ENCODE results near the gene PRCP.

Gene PRCP

DNA sequence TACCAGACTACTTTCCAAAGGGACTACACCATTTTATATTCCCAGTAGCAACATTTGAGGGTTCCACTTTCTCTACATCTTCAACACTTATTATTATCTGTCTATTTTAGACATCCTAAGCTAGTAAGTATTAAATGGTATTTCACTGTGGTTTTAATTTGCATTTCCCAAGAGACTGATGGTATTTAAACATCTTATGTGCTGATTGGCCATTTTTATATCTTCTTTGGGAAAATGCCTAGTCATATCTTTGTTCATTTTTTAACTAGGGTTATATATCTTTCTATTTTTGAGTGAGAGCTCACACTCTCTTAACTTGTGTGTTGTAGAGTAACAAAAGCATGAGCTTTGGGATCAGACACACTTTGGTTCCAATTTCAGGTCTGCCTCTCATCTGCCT, 73.7 kb downstream of the PRCP start:
- DNase-seq = no peak

DNA sequence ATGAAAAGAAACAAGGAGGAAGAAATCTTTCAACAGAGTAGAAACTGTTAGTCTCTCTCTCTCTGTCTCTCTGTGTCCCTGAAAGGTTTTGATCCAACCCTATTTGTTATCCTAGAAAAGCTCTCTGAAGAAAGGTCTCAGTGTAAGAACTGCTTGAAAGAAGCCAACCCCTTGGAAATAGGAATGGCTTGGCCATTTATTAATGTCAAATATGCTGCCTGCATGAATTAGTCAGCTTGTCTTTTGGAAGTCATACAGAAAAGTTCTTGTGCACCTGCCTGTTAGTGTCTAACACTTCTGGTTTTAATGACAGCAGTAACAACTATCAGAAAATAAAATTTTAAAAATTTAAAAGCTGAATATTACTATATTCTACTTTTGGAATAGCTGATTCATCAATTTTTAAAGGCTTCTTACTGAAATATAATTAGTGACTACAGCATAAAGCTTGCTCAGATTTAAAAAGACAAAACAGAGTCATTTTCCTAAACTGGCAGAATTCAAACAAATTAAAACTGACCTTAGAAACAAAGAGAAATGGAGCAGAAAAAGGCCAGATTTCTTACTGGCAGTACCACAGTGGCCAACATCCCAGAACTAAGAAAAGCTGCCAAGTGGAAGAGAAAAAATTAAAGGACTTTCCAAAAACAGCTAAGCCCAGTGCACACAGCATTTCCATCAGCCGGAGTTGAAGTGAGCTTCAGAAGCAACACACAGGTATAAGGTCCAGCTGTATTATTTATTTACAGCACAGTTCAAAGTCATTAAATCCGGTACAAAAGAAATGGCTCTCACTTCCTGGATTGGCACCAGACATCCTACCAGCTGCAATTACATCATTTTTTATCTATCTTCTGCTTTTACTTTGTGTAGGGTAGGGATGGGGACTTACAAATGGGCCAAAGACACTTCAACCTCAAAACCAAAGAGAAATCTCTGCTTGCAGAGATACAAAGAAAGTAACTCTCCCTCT, 76.3 kb downstream of the PRCP start:
- DNase-seq = no peak

DNA sequence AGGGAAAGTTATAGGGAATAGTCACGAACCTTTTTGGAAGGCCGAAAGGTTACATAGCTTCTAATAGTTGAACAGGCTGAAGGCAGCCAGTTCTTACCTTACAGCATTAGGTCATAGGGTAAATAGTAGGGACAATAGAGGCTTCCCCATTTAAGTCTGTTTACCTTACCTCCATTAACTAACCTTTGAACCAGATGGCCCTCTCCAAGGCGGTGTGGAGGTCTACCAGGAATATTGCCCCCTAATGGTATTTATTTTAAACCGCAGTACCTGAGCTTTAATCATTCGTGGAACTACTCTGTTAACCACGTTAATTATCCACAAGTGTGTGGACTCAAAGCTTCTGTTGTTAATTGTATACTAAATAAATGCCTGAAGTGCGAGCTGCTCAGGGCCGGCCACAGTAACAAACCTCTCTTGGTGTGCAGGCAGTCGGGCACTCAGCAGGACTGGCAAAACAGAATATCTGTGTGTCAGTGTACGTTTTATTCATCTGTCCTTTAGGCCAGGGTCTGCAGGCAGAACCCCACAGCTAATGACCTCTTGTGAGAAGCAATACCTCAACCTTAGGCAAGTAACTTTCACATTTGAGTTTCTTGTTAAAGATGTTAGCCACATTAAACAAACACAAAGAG, 81.7 kb downstream of the PRCP start:
- no peak for DNase-seq

DNA sequence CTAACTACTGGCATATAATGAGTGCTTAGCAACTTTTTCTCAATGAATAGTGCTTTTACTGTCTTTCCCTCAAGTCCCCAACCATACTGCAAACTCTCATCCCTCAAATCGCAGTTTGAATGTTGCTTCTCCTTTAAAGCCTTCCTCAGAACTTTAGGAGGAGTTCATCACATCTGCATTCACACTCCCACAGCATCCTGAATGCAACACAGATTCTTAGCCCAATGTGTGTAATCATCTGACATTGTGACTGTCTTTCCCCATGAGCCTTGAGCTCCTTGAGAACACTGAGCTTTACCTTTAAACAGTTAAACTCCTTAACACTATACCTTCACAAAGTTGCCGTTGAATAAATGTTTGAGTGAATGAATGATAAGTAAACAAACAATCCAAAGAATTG, 84.8 kb downstream of the PRCP start:
- no peak for DNase-seq

DNA sequence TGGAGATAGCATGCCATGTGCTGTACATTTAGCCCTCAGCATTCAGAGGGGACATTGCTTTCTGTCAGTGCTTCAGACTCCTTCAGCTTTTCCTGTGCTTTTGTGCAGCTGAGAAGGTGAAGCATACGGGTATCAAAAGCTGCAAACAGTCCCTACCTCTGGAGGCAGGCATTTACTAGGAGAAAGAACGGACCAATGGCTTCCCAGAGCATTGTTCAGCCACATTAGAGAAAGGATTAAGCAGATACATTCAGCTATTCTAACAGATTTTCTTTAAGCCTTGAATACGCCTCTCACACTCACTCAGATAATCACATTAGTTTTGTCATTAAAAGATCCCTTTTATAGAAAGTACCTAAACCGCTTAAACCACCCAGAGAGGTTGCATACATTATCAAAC, 85.9 kb downstream of the PRCP start:
- DNase-seq = no peak

DNA sequence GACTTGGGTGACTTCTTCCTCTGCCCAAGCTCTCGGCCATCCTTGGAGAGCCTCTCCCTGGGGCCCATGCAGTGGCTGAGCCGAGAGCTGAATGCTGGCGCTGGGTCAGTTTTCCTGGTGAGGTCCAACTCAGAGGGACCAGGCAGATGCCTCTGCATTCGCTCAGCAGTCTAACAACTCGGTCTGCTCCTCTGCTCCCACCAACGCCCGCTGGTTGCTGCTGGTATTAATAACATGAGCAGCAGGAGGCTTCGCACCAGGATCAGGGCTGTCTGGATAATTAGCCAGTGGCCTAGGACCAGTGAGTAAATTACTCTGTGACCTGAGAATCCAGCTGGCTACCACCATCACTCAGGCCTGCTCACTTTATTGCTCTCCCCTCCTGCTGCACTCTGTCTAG, 88.9 kb downstream of the PRCP start:
- DNase-seq = no peak

DNA sequence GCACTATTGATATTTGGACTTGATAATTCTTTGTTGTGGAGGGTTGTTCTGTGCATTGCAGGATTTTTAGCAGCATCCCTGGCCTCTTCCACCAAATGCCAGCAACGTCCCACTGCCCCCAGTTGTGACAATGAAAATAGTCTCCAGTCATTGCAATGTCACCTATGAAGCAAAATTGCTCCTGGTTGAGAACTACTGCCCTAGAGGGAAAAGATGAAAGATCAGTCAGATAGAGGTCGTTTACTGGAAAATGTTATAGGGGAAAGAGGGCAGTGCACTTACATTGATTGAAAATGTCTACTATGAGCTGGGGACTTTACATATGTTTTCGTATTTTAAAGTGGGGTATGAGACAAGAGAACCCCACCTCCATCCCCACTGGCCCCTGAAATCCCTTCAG, 89.5 kb downstream of the PRCP start:
- no peak for DNase-seq

DNA sequence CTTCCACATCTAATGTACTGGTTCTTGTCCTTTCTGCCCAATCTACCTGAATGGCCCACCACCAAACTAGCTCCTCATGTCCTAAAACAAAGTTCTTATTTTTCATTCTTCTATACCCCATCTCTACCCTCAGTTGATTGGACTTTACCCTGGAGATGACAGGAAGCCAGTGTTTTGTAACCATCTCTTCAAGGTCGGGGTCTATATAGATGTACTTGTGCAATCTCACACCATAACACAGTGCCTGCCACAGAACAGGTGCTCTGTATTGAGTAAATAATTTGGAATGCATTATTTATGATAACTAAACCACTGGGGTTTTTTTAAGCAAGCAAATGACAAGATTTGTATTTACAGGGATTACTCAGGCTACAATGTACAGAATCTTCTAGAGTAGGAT, 89.9 kb downstream of the PRCP start:
- no peak for DNase-seq

DNA sequence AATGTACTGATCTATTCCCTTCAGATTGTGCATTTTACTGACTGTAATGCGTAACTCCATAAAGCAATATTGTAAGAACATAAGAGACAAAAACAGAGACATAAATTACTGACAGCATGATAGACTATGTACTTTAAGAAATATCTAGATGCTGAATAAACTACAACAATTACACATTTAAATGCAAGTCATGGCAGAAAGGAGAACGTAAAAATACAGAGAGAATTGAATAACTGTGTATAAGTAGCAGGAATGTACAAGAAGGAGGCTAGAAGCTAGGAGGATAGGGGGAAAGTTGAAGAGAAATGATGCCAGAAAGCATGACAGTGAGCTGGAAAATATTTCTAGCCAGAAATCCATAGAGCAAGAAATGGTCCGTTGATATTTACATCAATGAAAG, 92.6 kb downstream of the PRCP start:
- DNase-seq = no peak

DNA sequence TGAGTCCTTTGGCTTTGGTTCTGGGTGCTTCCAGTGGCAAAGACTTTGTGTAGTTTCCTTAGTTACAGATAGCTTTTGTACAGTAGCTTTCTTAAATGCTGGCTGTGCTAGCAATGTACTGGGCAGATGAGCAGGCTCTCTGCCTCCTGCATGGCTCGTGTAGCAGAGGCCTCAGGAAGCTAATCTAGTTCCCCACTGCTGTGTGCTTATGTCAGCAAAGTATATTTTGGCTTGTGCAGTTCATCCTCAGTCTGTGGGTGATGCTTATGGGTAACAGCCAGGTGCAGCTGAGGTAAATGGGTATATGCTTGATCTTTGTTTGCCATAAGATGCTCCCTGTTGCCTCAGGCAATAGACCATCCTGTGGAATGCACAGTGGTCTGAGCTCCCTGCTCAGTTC, 97.5 kb downstream of the PRCP start:
- no peak for DNase-seq

DNA sequence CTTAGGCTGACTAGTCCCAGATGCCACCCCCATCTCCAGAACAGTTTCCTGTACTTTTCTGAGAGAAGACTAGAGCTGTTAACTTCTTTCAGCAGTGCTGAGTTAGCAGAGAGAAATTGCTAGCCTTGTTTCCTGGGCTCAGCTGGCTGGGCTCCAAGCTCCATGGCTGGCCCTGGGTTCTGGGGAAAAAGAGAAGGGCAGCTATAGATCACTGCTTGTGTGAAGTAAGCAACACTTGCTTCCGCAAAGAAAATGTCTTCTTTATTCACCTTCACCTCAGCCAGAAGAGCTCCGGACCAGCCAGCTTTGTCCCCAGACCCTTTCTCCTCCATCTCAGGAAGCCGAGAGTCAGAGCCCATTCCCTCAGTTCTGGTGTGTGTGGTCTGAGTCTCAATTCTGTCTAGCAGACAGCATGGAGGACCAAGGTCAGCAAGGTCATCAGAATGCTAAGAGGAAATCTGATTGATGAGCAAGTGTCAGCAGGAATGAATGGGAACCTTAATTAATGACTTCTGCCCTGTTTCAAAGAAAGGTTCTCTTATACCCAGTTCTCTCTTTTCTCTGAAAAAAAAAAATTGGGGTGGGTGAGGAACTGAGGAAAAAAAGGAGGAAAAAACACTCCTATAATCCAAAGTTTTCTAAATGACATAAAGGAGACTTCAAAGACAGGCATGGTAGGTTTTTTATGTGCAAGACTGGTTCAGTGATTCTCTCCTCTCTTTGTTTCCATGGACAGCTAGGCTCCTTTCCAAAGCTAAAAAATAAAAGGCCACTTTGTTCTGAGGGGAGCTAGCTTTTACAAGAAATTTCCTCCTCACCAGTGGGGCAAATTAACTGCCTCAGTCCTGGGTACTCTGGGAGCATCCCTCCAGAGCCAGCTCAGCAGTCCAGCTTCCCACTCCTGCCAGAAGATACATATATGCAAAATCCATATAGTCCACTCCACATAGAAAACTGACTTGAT, 103.0 kb downstream of the PRCP start:
- no peak for DNase-seq

DNA sequence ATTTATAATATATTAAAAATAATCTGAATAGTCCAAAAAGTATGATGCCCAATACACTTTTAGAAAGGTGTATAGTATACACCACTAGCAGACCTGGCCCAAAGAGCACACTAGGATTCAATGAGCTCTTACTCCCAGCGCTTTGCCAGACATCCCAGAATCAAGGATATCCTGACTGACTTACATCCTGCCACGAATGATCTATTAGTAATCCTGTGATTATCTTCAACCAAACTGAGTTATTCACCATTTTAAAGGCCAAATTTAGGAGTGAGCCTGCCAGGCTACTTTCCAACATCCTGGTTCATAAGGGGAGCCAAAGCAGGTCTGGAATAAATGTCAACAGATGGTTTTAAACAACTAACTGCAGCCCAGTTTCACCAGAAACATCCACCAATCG, 105.7 kb downstream of the PRCP start:
- DNase-seq = no peak

DNA sequence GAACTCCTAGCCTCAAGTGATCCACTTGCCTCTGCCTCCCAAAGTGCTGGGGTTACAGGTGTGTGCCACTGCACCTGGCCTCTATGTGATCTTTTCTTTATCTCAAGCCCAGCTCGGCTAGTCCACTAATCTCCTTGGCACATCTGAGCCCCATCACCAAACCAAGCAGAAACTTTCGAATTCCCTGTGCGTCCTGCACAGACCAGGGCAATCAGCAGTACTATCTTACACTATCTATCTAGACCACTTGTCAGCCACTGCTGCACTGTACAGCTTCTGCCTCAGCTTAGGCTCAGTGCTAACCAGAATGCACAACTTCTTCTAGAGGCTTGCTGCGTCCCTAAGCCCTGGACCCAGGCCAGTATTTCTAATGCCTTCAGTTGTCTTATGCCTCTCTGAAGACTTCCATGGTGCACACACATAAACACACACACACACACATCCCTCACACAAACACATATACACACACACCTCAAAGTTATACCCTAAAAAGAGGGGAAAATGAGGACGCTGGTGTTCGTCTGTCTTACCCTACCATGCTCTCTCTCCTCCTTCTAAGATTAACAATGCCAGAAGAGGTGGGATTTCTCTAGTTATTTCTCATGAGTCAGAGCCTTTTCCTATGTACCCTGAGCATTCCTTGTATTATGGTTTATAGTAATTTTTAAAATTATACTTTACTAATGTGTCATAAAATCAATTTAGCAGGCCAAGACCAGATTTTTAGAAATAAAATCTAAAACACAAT, 107.2 kb downstream of the PRCP start:
- DNase-seq = no peak

DNA sequence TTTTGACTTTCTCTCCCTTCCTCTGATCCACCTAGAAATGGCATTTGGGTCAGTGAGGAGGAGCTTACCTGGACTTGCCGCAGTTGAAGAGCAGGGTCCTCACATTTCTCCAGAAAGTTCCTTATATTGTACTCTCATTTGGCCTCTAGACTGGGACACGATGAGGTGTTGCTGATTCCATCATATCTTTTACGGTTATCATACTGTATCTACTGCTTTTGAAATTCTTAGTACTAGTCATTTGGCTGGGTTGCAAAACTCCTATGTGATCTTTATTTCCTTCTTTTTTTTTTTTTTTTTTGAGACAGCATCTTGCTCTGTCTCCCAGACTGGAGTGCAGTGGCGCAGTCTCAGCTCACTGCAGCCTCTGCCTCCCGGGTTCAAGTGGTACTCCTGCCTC, 107.9 kb downstream of the PRCP start:
- DNase-seq = no peak

DNA sequence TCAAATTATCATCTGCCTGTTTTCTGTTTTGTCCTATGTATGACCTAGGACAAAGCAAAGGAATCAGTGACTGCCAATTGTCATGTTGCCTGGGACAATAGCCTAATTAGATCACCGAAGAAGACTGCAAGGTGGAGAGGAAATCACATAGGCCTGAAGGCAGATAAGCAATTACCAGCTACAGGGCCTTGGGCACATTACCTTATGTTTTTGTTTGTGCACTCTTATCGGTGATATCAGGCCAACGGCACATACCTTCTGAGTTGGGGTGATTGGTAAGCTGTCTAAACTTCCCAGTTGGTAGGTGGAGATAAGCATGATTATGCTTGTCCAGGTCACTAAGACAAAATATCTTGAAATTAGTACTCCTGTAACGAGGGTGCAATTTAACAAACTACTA, 108.5 kb downstream of the PRCP start:
- DNase-seq = no peak

DNA sequence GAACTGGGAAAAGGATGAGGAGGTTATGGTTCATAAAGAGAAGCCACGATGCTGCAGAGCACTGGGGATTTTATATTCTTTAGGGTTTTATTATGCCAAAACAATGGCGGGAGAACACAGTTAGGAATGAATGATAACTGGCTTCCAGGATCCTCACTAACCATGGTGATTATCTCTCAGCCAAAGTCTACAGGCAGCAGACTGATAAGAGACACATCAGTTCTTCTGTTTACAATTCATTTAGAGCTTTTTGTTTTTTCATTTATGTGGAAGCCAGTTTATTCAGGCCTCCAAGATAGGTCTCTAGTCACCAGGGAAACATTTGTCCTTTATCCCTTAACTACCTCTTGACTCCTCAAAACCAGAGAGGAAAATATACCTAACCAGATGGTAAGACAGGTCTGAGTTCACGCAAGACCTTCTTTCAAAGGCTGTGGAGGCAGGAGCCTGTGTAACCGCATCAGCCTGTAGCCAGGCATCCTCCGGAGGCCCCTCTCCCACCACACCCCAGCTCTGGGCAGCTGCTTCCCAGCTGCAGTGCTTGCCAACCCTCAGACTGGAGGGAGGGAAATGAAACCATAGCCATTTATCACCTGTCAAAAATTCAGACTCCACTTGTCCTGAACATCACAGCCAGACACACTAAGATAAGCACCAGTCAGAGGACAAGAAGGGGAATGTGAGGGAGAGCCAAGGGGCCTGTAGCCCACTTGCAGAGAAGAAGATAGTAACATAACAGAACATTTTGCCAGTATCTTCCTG, 109.3 kb downstream of the PRCP start:
- DNase-seq = no peak

DNA sequence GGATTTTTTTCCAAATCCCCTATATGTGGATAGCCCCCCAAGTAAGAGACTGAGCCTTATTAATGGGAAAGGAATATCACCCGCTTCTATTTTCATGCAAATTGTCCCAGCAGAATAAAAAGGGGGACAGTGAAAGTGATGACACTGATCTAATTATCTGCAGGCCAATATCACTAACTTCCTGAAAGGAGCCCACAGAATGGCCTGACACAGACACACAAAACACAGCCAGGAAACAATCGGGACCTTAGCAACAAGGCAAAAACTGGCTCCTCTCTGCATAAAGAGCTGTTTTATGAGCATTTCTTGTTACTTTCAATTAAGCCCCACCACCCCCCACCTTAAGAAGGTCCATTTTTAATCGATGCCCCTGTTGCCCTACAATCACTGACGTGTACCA, 112.2 kb downstream of the PRCP start:
- DNase-seq = no peak

DNA sequence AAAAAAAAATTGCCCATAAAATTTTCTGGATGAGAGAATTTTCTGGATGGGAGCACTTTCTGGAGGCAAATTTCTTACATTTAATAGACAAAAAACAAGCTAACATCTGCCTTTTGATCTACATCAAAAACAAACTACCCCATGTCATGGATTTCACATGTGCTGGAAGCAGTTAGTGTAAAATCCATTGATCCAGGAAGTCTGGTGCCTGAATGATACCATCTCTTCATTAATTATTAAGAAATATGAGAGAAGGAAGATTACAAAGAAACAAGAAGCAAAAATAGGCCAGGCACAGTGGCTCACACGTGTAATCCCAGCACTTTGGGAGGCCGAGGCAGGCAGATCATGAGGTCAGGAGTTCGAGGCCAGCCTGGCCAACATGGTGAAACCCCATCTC, 113.4 kb downstream of the PRCP start:
- no peak for DNase-seq

DNA sequence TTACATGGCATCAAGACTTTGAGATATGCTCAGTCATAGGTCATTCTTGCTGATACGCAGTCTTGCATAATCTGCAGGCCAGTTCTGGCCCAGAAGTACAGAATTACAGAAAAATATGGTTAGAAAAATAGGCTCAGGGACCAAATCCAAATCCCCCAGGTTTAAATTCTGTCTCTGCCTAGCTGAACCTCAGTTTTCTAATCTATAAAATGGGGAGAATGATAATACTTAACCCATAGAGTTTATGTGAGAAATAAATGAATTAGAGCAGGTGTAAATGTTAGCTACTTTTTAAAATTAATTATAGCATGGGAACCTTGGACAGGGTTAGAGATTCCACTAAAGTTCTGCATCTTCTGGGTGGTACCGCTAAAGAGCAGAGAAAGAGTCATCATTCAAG, 114.2 kb downstream of the PRCP start:
- DNase-seq = no peak

DNA sequence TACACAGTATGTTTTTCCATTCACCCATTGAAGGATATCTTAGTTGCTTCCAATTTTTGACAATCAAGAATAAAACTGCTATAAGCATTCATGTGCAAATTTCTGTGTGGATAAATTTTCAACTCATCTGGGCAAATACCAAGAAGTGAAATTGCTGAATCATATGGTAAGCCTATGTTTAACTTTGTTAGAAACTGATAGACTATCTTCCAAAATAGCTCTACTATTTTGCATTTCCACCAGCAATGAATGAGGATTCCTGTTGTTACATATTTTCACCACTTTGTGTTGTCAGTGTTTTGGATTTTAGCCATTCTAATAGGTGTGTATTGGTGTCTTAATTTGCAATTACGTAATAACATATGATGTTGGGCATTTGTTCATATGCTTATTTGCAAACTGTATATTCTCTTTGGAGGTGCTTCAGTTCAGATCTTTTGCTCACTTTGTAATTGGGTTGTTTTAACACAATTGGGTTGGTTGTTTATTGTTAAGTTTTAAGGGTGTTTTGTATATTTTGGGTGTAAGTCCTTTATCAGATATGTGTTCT, 117.3 kb downstream of the PRCP start:
- DNase-seq = no peak

DNA sequence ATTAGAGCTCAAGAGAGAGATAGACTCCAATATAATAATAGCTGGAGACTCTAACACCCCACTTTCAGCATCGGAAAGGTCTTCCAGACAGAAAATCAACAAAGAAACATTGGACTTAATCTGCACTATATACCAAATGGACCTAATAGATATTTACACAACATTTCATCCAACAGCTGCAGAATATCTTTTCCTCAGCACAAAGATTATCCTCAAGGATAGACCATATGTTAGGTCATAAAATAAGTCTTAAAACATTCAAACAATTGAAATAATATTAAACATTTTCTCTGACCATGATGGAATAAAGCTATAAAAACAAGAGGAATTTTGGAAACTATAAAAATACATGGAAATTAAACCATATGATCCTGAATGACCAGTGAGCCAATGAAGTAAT, 121.5 kb downstream of the PRCP start:
- no peak for DNase-seq

DNA sequence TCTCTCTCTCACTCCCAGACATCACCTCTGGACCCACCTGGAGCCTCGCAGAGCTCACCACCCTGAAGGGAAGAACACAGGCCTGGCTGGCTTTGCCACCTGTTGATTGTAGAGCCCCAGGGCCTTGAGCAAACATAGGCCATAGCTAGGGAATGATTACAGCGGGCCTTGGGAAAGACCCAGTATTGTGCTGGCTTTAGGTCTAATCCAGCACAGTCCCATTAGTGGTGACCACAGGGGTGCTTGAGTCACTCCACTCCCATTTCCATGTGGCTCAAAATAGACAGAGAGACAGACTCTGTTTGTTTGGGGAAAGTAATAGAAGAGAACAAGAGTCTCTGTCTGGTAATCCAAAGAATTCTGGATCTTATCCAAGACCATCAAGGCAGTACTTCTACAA, 123.9 kb downstream of the PRCP start:
- DNase-seq = no peak
